HepG2 (cell line): ENCODE results near the gene ZBTB46. TPM values are rescaled to one million over a fixed set of nuclear protein-coding genes. Genes with fewer than 3 reads are reported as not detected.
A peak's percentile ranks its signal among the peaks of the same experiment; 100 is the strongest.

Experiments
- EED ChIP-seq: sonication (generic); formaldehyde crosslinking; IDR thresholded peaks from 2 replicates; pipeline ENCODE4 v1.5.0; 2020; ENCODE audit warnings: mild to moderate bottlenecking, missing genetic modification reagents
- FOXO1 ChIP-seq: sonication (generic); formaldehyde crosslinking; IDR thresholded peaks from 2 replicates; pipeline ENCODE4 v1.4.0; 2020; ENCODE audit warnings: missing genetic modification reagents
- HNF4A ChIP-seq: sonication (generic); formaldehyde crosslinking; IDR thresholded peaks from 2 replicates; pipeline ENCODE4 v1.4.0; 2020; ENCODE audit warnings: missing genetic modification reagents
- ISL2 ChIP-seq: sonication (generic); formaldehyde crosslinking; IDR thresholded peaks from 2 replicates; pipeline ENCODE4 v1.5.0; 2020; ENCODE audit warnings: missing genetic modification reagents
- MYC ChIP-seq: sonication (generic); formaldehyde crosslinking; IDR thresholded peaks from 2 replicates; pipeline ENCODE4 v1.9.0; 2021; ENCODE audit warnings: missing genetic modification reagents, borderline replicate concordance
- RELA ChIP-seq: sonication (generic); formaldehyde crosslinking; IDR thresholded peaks from 2 replicates; pipeline ENCODE4 v1.4.0; 2020; ENCODE audit warnings: missing genetic modification reagents
- RORA ChIP-seq: sonication (generic); formaldehyde crosslinking; IDR thresholded peaks from 2 replicates; pipeline ENCODE4 v1.5.0; 2020; ENCODE audit warnings: mild to moderate bottlenecking, missing genetic modification reagents, moderate library complexity
- SNRNP70 ChIP-seq: fragments of 200-400 bp; formaldehyde crosslinking; IDR thresholded peaks from 2 replicates; pipeline ENCODE4 v1.6.1; 2017; ENCODE audit warnings: mild to moderate bottlenecking, low read depth, low read length, moderate library complexity
- SOX6 ChIP-seq, 2 experiments: fragments of 450-650 bp in 1 of 2; sonication (generic) in 1 of 2; formaldehyde crosslinking in 1 of 2; IDR thresholded peaks; 2 replicates each; pipeline versions ENCODE4 v1.4.0 to v1.6.1; 2017 to 2020; ENCODE audit warnings: antibody characterized with exemption in 1 of 2, mild to moderate bottlenecking in 1 of 2, missing genetic modification reagents in 1 of 2
- THAP7 ChIP-seq: sonication (generic); formaldehyde crosslinking; IDR thresholded peaks from 2 replicates; pipeline ENCODE4 v1.8.1; 2023; ENCODE audit warnings: mild to moderate bottlenecking, missing genetic modification reagents
- ZBTB7B ChIP-seq: sonication (generic); formaldehyde crosslinking; IDR thresholded peaks from 2 replicates; pipeline ENCODE4 v1.4.0; 2020; ENCODE audit warnings: missing genetic modification reagents
- ZC3H13 ChIP-seq: sonication (generic); formaldehyde crosslinking; IDR thresholded peaks from 2 replicates; pipeline ENCODE4 v1.8.1; 2023; ENCODE audit warnings: mild to moderate bottlenecking, missing genetic modification reagents, moderate library complexity
- ZFP36L2 ChIP-seq: sonication (generic); formaldehyde crosslinking; IDR thresholded peaks from 2 replicates; pipeline ENCODE4 v1.4.0; 2020; ENCODE audit warnings: missing genetic modification reagents
- ZNF224 ChIP-seq: sonication (generic); formaldehyde crosslinking; IDR thresholded peaks from 2 replicates; pipeline ENCODE4 v1.5.0; 2020; ENCODE audit warnings: mild to moderate bottlenecking, missing genetic modification reagents
- ZNF558 ChIP-seq: sonication (generic); formaldehyde crosslinking; IDR thresholded peaks from 2 replicates; pipeline ENCODE4 v1.9.0; 2022; ENCODE audit warnings: mild to moderate bottlenecking, missing genetic modification reagents, borderline replicate concordance
- ZNF891 ChIP-seq: sonication (generic); formaldehyde crosslinking; IDR thresholded peaks from 2 replicates; pipeline ENCODE4 v1.5.0; 2020; ENCODE audit warnings: mild to moderate bottlenecking, missing genetic modification reagents
- polyA plus RNA-seq, 8 experiments: library from polyadenylated mRNA; depleted of rRNA in 3 of 8; stranded (reverse) in 7 of 8; unstranded in 1 of 8; fragments of >200 nt; fragmentation: Illumina TruSeq in 4 of 8; extraction: Trizol in 4 of 8; gene quantifications; 2 replicates each; pipeline versions ENCODE4 v1.2.1 to v1.2.3, GENCODE V29; 2011 to 2016; ENCODE audit warnings: low read depth in 4 of 8, missing spikeins in 1 of 8, mixed read lengths in 1 of 8; ENCODE audit not compliant: insufficient read depth in 1 of 8
- total RNA-seq, 5 experiments: library from RNA; depleted of rRNA; stranded (reverse); fragments of >200 nt; fragmentation: Illumina TruSeq; extraction: Trizol; gene quantifications; 2 replicates each; pipeline ENCODE4 v1.2.3, GENCODE V29; 2016; ENCODE audit warnings: low read depth in 1 of 5
- TF ChIP-seq, protein P1 (sequence below): sonication (generic); formaldehyde crosslinking; IDR thresholded peaks from 2 replicates; pipeline ENCODE4 v1.4.0; 2020; ENCODE audit warnings: mild to moderate bottlenecking, missing genetic modification reagents
- TF ChIP-seq, protein P2 (sequence below): sonication (generic); formaldehyde crosslinking; IDR thresholded peaks from 2 replicates; pipeline ENCODE4 v1.4.0; 2020; ENCODE audit warnings: mild to moderate bottlenecking, low read depth, missing genetic modification reagents
- TF ChIP-seq, protein P3 (sequence below): sonication (generic); formaldehyde crosslinking; IDR thresholded peaks from 2 replicates; pipeline ENCODE4 v1.5.1; 2020; ENCODE audit warnings: missing genetic modification reagents, mild to moderate bottlenecking, borderline replicate concordance

ZBTB46 gene
- total and polyA plus RNA-seq, 2 of the 13 experiments (the other 11 are each of a cell fraction or from before 2014, with no cell fraction given): 1.6 to 13.5 TPM

DNA sequence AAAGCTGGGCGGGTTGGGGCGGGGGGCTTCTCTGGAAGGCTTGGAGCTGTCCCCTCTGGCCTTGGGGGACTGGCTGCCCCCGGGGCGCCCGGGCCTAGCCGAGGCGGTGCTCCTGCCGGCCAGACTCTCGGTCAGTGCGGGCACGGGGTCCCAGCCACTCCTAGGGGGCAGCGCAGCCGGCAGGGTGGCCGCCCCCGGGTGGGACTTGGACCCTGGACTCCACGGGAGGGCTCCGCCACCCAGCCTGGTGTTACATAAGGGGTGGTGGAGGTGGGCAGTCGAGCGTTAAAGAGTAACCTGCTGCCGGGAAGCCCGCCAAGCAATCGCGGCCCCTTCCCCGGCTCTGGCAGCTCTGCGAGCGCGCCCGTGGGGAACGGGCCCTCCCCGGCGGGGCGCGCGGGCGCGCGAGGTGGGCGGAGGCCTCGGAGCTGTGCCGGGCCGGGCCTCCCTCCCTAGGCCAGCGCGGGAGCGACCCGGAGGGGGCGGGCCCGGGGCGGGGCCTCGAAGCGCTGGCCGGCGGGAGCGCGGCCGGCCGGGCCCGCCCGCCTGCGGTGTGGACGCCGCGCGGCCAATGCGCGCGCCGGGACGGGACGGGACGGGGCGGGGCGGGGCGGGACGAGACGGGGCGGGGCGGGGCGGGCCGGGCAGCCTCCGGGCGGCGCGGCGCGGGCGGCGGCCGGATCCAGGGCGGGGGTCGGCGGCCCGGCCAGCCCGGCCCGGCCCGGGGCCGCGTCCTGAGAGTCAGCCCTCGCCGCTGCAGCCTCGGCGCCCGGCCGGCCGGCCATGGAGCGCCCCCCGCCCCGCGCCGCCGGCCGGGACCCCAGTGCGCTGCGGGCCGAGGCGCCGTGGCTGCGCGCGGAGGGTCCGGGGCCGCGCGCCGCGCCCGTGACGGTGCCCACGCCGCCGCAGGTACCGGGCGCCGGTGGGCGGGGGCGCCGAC, 91.7 kb downstream of the ZBTB46 start, which contains the start of gene SLC2A4RG (continued):
- TF ChIP-seq, protein P1, sequence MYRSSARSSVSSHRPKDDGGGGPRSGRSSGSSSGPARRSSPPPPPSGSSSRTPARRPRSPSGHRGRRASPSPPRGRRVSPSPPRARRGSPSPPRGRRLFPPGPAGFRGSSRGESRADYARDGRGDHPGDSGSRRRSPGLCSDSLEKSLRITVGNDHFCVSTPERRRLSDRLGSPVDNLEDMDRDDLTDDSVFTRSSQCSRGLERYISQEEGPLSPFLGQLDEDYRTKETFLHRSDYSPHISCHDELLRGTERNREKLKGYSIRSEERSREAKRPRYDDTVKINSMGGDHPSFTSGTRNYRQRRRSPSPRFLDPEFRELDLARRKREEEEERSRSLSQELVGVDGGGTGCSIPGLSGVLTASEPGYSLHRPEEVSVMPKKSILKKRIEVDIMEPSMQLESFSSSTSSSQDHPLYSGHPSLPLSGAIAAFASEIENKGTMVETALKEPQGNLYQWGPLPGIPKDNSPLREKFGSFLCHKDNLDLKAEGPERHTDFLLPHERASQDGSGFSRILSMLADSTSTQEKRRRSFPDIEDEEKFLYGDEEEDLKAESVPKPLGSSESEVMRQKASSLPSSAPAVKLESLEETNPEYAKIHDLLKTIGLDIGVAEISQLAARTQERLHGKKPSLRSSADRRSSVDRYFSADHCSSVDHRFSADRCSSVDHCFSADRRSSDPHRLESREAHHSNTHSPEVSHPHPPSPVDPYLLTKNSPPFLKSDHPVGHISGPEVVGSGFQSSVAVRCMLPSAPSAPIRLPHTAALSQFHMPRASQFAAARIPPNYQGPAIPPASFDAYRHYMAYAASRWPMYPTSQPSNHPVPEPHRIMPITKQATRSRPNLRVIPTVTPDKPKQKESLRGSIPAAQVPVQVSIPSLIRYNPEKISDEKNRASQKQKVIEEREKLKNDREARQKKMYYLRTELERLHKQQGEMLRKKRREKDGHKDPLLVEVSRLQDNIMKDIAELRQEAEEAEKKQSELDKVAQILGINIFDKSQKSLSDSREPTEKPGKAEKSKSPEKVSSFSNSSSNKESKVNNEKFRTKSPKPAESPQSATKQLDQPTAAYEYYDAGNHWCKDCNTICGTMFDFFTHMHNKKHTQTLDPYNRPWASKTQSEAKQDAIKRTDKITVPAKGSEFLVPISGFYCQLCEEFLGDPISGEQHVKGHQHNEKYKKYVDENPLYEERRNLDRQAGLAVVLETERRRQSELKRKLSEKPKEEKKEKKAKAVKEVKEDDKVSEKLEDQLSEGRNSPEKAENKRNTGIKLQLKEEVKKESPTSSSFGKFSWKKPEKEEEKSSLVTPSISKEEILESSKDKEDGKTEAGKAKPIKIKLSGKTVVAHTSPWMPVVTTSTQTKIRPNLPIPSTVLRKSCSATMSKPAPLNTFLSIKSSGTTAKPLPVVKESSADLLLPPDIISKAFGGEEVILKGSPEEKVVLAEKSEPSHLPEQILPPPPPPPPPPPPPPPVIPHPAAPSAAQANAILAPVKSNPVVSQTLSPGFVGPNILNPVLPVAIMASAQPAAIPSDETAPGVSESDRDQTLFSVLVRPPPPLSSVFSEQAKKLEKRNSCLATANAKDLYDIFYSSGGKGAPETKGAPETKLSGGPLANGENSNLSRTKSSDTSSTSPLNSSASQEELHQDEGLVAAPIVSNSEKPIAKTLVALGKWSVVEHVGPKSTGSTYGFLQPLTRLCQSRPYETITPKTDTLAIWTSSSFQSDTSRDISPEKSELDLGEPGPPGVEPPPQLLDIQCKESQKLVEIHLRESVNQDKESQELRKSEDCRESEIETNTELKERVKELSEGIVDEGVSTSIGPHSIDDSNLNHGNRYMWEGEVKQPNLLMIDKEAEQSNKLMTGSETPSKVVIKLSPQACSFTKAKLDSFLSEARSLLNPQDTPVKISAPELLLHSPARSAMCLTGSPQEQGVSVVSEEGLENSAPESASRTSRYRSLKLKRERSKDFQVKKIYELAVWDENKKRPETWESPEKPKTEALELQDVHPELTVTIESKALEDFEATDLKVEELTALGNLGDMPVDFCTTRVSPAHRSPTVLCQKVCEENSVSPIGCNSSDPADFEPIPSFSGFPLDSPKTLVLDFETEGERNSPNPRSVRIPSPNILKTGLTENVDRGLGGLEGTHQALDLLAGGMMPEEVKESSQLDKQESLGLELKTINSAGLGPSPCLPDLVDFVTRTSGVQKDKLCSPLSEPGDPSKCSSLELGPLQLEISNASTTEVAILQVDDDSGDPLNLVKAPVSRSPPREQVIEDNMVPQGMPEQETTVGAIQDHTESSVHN (CRISPR knock-in tag): peak; percentile 93; the same call in 1 of the 2 replicates
- TF ChIP-seq ZBTB7B: peak; percentile 100
- TF ChIP-seq THAP7: peak; percentile 52; the same call in 1 of the 2 replicates
- TF ChIP-seq ZNF891 (CRISPR knock-in tag): peak; percentile 82
- no peak for TF ChIP-seq SOX6 (IDR thresholded peaks at IDR 0.05)
- peak; percentile 83 for TF ChIP-seq SOX6 (CRISPR knock-in tag; IDR thresholded peaks at IDR 0.05)
- TF ChIP-seq ZNF224 (CRISPR knock-in tag): no peak
- peak; percentile 77; the same call in 1 of the 2 replicates for TF ChIP-seq EED
- TF ChIP-seq, protein P2, sequence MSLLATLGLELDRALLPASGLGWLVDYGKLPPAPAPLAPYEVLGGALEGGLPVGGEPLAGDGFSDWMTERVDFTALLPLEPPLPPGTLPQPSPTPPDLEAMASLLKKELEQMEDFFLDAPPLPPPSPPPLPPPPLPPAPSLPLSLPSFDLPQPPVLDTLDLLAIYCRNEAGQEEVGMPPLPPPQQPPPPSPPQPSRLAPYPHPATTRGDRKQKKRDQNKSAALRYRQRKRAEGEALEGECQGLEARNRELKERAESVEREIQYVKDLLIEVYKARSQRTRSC: no peak
- TF ChIP-seq ZFP36L2 (CRISPR knock-in tag): no peak
- TF ChIP-seq HNF4A (CRISPR knock-in tag): peak; percentile 98
- TF ChIP-seq FOXO1 (CRISPR knock-in tag): peak; percentile 78
- TF ChIP-seq RORA (CRISPR knock-in tag): no peak
- peak; percentile 90 for TF ChIP-seq RELA (CRISPR knock-in tag)
- peak; percentile 91 for TF ChIP-seq MYC (CRISPR knock-in tag)
- TF ChIP-seq ZC3H13 (CRISPR knock-in tag): peak; percentile 95
- peak; percentile 93 for TF ChIP-seq ISL2 (CRISPR knock-in tag)
- no peak for TF ChIP-seq SNRNP70
- peak; percentile 55; the same call in 1 of the 2 replicates for TF ChIP-seq ZNF558 (CRISPR knock-in tag)
- TF ChIP-seq, protein P3, sequence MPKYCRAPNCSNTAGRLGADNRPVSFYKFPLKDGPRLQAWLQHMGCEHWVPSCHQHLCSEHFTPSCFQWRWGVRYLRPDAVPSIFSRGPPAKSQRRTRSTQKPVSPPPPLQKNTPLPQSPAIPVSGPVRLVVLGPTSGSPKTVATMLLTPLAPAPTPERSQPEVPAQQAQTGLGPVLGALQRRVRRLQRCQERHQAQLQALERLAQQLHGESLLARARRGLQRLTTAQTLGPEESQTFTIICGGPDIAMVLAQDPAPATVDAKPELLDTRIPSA (CRISPR knock-in tag): peak; percentile 97
